NK-92 (cell line): ENCODE measurements around the gene VSNL1.

Source experiments
- DNase-seq: peaks from one replicate; lab custom pipeline; 2025; ENCODE audit not compliant: unreplicated experiment; lab: John Stamatoyannopoulos, UW

VSNL1 gene

GRCh38 chr2:17643031-17643615 lies 102.6 kb downstream of the VSNL1 start:
- DNase-seq, result no peak

GRCh38 chr2:17644997-17645720 lies 104.7 kb downstream of the VSNL1 start:
- DNase-seq, result no peak

- no peak for DNase-seq
Measured at GRCh38 chr2:17646081-17646554, 105.6 kb downstream of the VSNL1 start.

- DNase-seq, result no peak
Measured at GRCh38 chr2:17646838-17647701, 106.6 kb downstream of the VSNL1 start.

- DNase-seq, result no peak
Measured at GRCh38 chr2:17648581-17648980, 108.1 kb downstream of the VSNL1 start.

GRCh38 chr2:17649026-17649425 lies 108.5 kb downstream of the VSNL1 start:
- DNase-seq, result no peak

- DNase-seq, result no peak
Measured at GRCh38 chr2:17652681-17653394, 112.3 kb downstream of the VSNL1 start.

- no peak for DNase-seq
Measured at GRCh38 chr2:17657759-17658158, 117.3 kb downstream of the VSNL1 start.

GRCh38 chr2:17658251-17658843 lies 117.9 kb downstream of the VSNL1 start:
- DNase-seq, result no peak

GRCh38 chr2:17660219-17660618 lies 119.7 kb downstream of the VSNL1 start:
- DNase-seq, result no peak

- no peak for DNase-seq
Measured at GRCh38 chr2:17661460-17661859, 121.0 kb downstream of the VSNL1 start.

GRCh38 chr2:17662723-17663122 lies 122.2 kb downstream of the VSNL1 start:
- no peak for DNase-seq

GRCh38 chr2:17664534-17664933 lies 124.0 kb downstream of the VSNL1 start:
- DNase-seq, result no peak

GRCh38 chr2:17667898-17668297 lies 127.4 kb downstream of the VSNL1 start:
- no peak for DNase-seq

GRCh38 chr2:17672583-17673317 lies 132.3 kb downstream of the VSNL1 start:
- DNase-seq, result no peak

GRCh38 chr2:17674817-17675216 lies 134.3 kb downstream of the VSNL1 start:
- DNase-seq, result no peak

- DNase-seq, result no peak
Measured at GRCh38 chr2:17680119-17680518, 139.6 kb downstream of the VSNL1 start.

- no peak for DNase-seq
Measured at GRCh38 chr2:17682098-17682857, 141.8 kb downstream of the VSNL1 start.

- no peak for DNase-seq
Measured at GRCh38 chr2:17683981-17684380, 143.5 kb downstream of the VSNL1 start.
